Lung (tissue), 12 donors: ENCODE measurements around the gene FFAR1. TPM values are rescaled to one million over a fixed set of nuclear protein-coding genes. Genes with fewer than 3 reads are reported as not detected.

Source experiments
- ATAC-seq: fragments of 200-7000 bp; cut with Tn5 transposase; one replicate; pipeline ENCODE4 v1.9.1; 2020; ENCODE audit warnings: moderate number of reproducible peaks; ENCODE audit not compliant: insufficient read depth, low FRiP score
- DNase-seq, 3 donors: peaks; one replicate each; pipeline ENCODE4 v3.0.0-alpha.2; 2013 to 2017
- H3K27ac ChIP-seq, 2 donors: one replicate each; pipeline ENCODE4 v1.5.1; 2013; ENCODE audit warnings: mild to moderate bottlenecking in 2 of 2, moderate library complexity in 2 of 2, control low read depth in 1 of 2, inconsistent platforms in 1 of 2, low read depth in 1 of 2, low read length in 1 of 2
- H3K27me3 ChIP-seq, 3 donors: one replicate each; pipeline ENCODE4 v1.5.1; 2013; ENCODE audit warnings: low read length in 2 of 3; ENCODE audit not compliant: control insufficient read depth in 3 of 3, insufficient read depth in 3 of 3
- H3K36me3 ChIP-seq, 4 donors: one replicate each; pipeline ENCODE4 v1.5.1; 2013; ENCODE audit warnings: low read length in 4 of 4, mild to moderate bottlenecking in 1 of 4, moderate library complexity in 1 of 4; ENCODE audit not compliant: control insufficient read depth in 4 of 4, insufficient read depth in 4 of 4
- H3K4me1 ChIP-seq, 5 donors: one replicate each; pipeline ENCODE4 v1.5.1; 2013; ENCODE audit warnings: low read length in 5 of 5, mild to moderate bottlenecking in 2 of 5, moderate library complexity in 1 of 5; ENCODE audit not compliant: control insufficient read depth in 5 of 5, insufficient read depth in 5 of 5
- H3K4me3 ChIP-seq: one replicate; pipeline ENCODE4 v1.5.1; 2013; ENCODE audit warnings: mild to moderate bottlenecking, control low read depth, moderate library complexity
- H3K9ac ChIP-seq, 2 donors: one replicate each; pipeline ENCODE4 v1.5.1; 2013; ENCODE audit warnings: low read length in 2 of 2, control low read depth in 1 of 2; ENCODE audit not compliant: insufficient read depth in 1 of 2
- H3K9me3 ChIP-seq, 4 donors: one replicate each; pipeline ENCODE4 v1.5.1; 2013; ENCODE audit warnings: low read length in 3 of 4, mild to moderate bottlenecking in 1 of 4, moderate library complexity in 1 of 4; ENCODE audit not compliant: control insufficient read depth in 4 of 4, insufficient read depth in 3 of 4
- WGBS, 2 donors: extraction: QIAGEN DNeasy Blood & Tissue Kit; methylation state at CpG; one replicate each; pipeline ENCODE4 v1.1.7; 2013; 5-methylcytosine and 5-hydroxymethylcytosine counted together
- polyA plus RNA-seq, 2 donors: library from polyadenylated mRNA; stranded (reverse); fragments of 200-250 nt; gene quantifications; one replicate each; pipeline ENCODE4 v1.2.1, GENCODE V29; 2013
- total RNA-seq, 2 donors: library from RNA; depleted of rRNA in 1 of 2; stranded (reverse); fragments of >200 nt in 1 of 2; gene quantifications; one replicate each; pipeline ENCODE4 v1.2.1, GENCODE V29; 2014 to 2021
- TF ChIP-seq, protein P1 (sequence below): IDR thresholded peaks from 2 replicates; pipeline ENCODE4 v1.5.1; 2012; ENCODE audit warnings: mild to moderate bottlenecking; ENCODE audit errors: control extremely low read depth, extremely low read depth
- donor health status: control.
- donor health status: control.
- donor health status: Bipolar disorder and iron deficiency.
- donor health status: healthy.
- donor health status: DM: yes; HTN: yes; CAD: no.

Gene FFAR1
- total and polyA plus RNA-seq, 4 donors, result 0.06 to 1.1 (median 0.43) TPM

DNA sequence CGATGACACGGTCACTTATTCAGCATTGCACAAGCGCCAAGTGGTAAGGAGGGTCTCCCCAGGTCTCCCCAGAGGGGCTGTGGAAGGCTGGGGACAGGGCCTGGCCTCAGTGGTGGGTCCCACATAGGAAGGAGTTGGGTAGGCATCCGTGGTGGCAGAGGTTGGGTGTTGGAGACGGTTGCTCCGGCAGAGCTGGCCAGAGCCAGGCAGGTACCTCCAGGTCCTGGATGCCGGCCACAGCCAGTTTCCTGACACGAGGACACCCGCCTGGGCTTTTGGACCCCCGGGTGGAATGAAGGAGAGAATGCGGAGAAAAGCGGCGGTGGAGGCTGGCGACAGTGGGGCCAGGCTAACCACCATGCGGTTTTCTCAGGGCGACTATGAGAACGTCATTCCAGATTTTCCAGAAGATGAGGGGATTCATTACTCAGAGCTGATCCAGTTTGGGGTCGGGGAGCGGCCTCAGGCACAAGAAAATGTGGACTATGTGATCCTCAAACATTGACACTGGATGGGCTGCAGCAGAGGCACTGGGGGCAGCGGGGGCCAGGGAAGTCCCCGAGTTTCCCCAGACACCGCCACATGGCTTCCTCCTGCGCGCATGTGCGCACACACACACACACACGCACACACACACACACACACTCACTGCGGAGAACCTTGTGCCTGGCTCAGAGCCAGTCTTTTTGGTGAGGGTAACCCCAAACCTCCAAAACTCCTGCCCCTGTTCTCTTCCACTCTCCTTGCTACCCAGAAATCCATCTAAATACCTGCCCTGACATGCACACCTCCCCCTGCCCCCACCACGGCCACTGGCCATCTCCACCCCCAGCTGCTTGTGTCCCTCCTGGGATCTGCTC, 1.3 kb upstream of the FFAR1 start:
- H3K4me1 ChIP-seq, result no peaks in the 10 kb centered on the region
- no peak for DNase-seq
- no peak overlapping the region for H3K27ac ChIP-seq
- H3K27me3 ChIP-seq, result no peaks in the 10 kb centered on the region
- no peak overlapping the region for H3K9ac ChIP-seq
- no peaks in the 10 kb centered on the region for H3K9me3 ChIP-seq
- no peak overlapping the region for H3K4me3 ChIP-seq
- WGBS, 2 donors, result 56 to 64% methylated on average over 28 of the region's 28 CpGs
- TF ChIP-seq, protein P1, sequence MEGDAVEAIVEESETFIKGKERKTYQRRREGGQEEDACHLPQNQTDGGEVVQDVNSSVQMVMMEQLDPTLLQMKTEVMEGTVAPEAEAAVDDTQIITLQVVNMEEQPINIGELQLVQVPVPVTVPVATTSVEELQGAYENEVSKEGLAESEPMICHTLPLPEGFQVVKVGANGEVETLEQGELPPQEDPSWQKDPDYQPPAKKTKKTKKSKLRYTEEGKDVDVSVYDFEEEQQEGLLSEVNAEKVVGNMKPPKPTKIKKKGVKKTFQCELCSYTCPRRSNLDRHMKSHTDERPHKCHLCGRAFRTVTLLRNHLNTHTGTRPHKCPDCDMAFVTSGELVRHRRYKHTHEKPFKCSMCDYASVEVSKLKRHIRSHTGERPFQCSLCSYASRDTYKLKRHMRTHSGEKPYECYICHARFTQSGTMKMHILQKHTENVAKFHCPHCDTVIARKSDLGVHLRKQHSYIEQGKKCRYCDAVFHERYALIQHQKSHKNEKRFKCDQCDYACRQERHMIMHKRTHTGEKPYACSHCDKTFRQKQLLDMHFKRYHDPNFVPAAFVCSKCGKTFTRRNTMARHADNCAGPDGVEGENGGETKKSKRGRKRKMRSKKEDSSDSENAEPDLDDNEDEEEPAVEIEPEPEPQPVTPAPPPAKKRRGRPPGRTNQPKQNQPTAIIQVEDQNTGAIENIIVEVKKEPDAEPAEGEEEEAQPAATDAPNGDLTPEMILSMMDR, result no peak
- H3K36me3 ChIP-seq, result no peaks in the 10 kb centered on the region
- ATAC-seq, result no peak

DNA sequence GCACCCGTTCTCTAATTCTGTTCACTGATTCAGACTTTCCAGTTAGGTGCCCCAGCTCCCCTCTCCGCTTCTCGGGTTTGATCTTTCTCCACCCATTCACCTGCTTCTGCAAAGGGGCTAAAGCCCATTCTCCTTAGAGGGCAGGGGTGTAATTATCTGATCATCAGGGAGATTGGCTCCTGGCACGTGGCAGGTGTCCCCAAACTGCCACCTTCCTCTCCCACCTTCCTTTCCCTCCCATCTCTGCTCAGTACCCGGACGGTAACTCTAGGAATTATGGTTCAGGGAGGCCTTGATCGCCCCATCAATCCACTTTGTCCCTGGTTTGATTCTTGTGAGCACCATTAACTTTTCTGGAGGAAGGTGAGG, 212 bp downstream of the FFAR1 start:
- Histone ChIP-seq H3K4me1 (peaks cover 0 to under 1% (median 0%) of the 10 kb centered on the region in 5 donors), H3K27ac (no peak overlapping the region), H3K36me3 (no peaks in the 10 kb centered on the region), H3K9me3 (no peaks in the 10 kb centered on the region), H3K4me3 (no peak overlapping the region), H3K9ac (no peak overlapping the region), H3K27me3 (no peaks in the 10 kb centered on the region)
- ATAC-seq (no peak), DNase-seq (no peak)
- TF ChIP-seq, protein P1, result no peak
- whole genome bisulfite sequencing, 2 donors, result 67 to 70% methylated on average over 7 of the region's 7 CpGs

DNA sequence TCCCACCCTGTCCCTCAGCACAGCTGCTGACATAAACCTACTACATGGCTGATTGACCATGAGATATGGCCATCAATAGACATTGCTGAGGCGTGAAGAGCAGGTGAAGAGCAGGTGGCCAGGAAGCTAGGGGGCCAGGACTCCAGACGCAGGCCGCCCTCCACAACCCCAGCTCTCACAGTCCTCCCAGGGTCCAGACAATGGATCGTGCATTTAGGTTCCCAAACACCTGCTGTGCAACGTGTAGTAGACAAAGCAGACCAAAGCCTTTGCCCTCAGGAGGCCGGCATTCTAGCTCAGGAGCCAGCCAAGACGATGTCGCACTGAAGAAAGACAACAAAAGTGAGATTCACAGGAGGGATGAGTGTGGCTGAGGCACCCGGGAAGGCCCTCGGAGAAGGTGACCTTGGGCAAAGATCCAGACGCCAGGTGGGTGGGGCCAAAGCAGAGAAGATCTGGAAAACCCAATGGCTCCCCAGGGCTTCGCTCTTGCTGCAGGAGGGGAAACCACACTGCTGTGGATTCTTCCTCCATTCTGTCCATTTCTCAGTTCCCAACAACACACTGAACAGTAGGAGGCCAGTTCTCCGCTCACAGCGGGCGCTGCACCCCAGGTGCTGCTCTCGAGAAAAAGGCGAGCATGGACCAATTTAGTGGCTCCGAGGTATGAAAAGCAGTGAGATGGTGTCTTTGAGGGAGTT, 1.4 kb downstream of the FFAR1 start:
- 89 to 91% methylated on average over 18 of the region's 18 CpGs for WGBS, 2 donors
- Histone ChIP-seq H3K4me3 (no peak overlapping the region), H3K9ac (no peak overlapping the region), H3K9me3 (no peaks in the 10 kb centered on the region), H3K27me3 (no peaks in the 10 kb centered on the region), H3K27ac (no peak overlapping the region), H3K4me1 (peaks cover 0 to 10% (median 0%) of the 10 kb centered on the region in 5 donors), H3K36me3 (no peaks in the 10 kb centered on the region)
- TF ChIP-seq, protein P1, result no peak
- ATAC-seq, result no peak
- no peak for DNase-seq
